Measurements from ENCODE around the gene DPEP1.

Gene DPEP1

DNA sequence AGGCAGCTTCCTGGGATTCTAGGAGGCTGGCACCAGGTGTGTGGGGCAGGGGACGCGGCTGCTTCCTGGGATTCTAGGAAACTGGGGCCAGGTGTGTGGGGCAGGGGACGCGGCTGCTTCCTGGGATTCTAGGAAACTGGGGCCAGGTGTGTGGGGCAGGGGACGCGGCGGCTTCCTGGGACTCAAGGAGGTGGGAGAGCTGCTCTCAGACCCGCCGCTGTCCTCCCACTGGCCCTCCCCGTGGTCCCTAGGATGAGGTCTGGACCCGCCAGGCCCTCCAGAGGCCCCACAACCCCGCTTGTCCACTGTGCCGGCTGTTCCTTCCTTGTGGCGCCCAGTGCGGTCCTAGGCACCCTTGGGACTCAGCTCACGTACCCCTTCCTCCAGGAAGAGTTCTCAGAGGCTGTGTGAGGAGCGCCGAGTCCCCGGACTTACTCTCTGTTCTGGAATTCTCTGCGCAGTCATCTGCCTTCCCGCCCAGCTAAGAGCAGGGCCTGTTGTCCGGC lies 565 bp downstream of the DPEP1 start:
- Histone ChIP-seq H3K9me3 (ENCODE audit: insufficient read depth, low read depth, low read length) (no peaks in the 10 kb centered on the region), H3K27ac (ENCODE audit: low read depth, low read length) (no peak overlapping the region), H3K36me3 (ENCODE audit: insufficient read depth, low read length) (no peaks in the 10 kb centered on the region), H3K9ac (ENCODE audit: low read depth, low read length) (no peak overlapping the region), H3K4me3 (ENCODE audit: low read length) (no peak overlapping the region), H3K4me1 (ENCODE audit: insufficient read depth, low read length) (no peaks in the 10 kb centered on the region), H3K27me3 (ENCODE audit: insufficient read depth, low read length) (no peaks in the 10 kb centered on the region)
- 94% methylated on average over 22 of the region's 22 CpGs for WGBS

DNA sequence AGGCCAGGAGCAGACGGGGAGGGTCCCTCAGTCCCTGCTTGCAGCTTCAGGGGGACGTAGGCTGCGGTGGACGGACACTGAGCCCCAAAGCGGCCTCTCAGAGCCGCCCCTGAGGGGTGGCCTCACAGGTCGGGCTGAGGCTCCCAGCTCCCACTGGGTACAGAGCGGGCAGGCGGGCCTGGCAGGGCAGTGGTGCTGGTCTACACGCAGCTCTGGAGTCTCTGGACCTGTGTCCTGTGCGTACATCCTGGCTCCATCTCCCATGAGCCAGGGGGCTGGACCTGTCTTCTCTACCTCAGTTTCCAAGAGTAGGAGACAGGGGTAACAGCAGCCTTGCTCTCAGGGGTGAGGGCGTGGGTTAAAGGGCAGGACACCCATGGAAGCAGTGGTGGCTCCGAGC lies 1.7 kb downstream of the DPEP1 start:
- Histone ChIP-seq H3K9ac (ENCODE audit: low read depth, low read length) (no peak overlapping the region), H3K27me3 (ENCODE audit: insufficient read depth, low read length) (no peaks in the 10 kb centered on the region), H3K9me3 (ENCODE audit: insufficient read depth, low read depth, low read length) (no peaks in the 10 kb centered on the region), H3K27ac (ENCODE audit: low read depth, low read length) (no peak overlapping the region), H3K4me3 (ENCODE audit: low read length) (no peak overlapping the region), H3K4me1 (ENCODE audit: insufficient read depth, low read length) (peaks cover 2% of the 10 kb centered on the region; the same call in 1 of the 2 replicates), H3K36me3 (ENCODE audit: insufficient read depth, low read length) (no peaks in the 10 kb centered on the region)
- 86% methylated on average over 13 of the region's 13 CpGs for WGBS

DNA sequence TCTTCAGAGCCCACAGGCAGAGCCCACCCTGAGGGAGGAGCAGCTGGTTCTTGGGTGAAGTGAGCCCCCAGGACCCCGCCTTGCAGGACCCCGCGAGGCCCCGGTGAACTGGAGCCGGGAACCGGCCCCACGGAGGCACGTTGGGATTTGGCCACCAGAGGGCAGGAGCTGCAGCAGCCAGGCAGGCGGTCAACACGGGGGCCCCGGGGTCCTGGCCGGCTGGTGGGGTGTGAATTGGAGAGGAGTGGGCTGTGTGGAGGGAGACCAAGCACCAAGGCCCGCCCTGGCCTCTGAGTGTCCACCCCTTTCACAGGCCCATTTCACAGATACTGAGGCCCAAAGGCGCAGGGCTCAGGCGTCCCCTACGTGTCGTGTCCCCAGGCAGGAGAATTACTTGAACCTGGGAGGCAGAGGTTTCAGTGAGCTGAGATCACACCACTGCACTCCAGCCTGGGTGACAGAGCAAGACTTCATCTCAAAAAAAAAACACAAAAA lies 2.2 kb downstream of the DPEP1 start:
- H3K9ac ChIP-seq (ENCODE audit: low read depth, low read length): no peak overlapping the region
- no peak overlapping the region for H3K27ac ChIP-seq (ENCODE audit: low read depth, low read length)

DNA sequence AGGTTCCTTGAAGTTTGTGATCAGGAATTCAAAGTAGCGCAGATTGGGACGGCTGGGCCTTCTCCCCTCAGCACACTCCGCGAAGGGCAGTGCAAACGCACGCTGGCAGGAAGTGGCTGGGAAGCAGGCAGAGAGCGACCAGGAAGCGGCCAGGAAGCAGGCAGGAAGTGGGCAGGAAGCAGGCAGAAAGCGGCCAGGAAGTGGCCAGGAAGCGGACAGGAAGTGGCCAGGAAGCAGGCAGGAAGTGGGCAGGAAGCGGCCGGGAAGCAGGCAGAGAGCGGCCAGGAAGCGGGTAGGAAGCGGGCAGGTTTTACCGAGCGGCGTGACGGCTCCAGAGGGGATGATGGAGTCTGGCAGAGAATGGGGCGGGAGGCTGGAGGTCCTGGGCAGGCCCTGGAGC lies 3.2 kb downstream of the DPEP1 start:
- Histone ChIP-seq H3K27me3 (ENCODE audit: insufficient read depth, low read length) (no peaks in the 10 kb centered on the region), H3K36me3 (ENCODE audit: insufficient read depth, low read length) (no peaks in the 10 kb centered on the region), H3K4me3 (ENCODE audit: low read length) (no peak overlapping the region), H3K27ac (ENCODE audit: low read depth, low read length) (no peak overlapping the region), H3K4me1 (ENCODE audit: insufficient read depth, low read length) (peaks cover 3% of the 10 kb centered on the region; the same call in 1 of the 2 replicates), H3K9ac (ENCODE audit: low read depth, low read length) (no peak overlapping the region), H3K9me3 (ENCODE audit: insufficient read depth, low read depth, low read length) (no peaks in the 10 kb centered on the region)
- 94% methylated on average over 20 of the region's 20 CpGs for whole genome bisulfite sequencing

More for the DNA sequence above, 2.2 kb downstream of the DPEP1 start:
- peaks cover 3% of the 10 kb centered on the region; the same call in 1 of the 2 replicates for H3K4me1 ChIP-seq (ENCODE audit: insufficient read depth, low read length)
- no peaks in the 10 kb centered on the region for H3K9me3 ChIP-seq (ENCODE audit: insufficient read depth, low read depth, low read length)
- WGBS: 52% methylated on average over 17 of the region's 17 CpGs
- H3K27me3 ChIP-seq (ENCODE audit: insufficient read depth, low read length): no peaks in the 10 kb centered on the region
- H3K36me3 ChIP-seq (ENCODE audit: insufficient read depth, low read length): no peaks in the 10 kb centered on the region
- H3K4me3 ChIP-seq (ENCODE audit: low read length): no peak overlapping the region

DNA sequence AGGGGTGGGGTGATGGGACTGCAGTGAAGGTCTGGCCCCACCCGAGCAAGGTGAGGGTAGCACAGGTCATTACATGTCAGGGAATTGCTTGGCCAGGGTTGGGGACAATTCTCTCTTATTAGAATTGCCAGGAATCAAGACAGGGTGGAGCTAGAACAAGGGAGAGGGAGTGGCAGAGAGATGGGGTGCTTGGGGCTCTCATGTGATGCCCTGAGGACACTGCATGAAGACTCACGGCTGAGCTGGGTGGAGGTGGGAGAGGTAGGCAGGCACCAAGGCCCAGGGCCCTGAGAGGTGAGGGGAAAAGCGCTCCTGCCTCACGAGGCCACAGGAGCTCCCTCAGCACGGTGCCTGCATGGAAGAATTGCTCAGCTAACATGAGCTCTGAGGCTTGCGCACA lies 3.6 kb downstream of the DPEP1 start:
- no peaks in the 10 kb centered on the region for H3K36me3 ChIP-seq (ENCODE audit: insufficient read depth, low read length)
- peaks cover 3% of the 10 kb centered on the region; the same call in 1 of the 2 replicates for H3K4me1 ChIP-seq (ENCODE audit: insufficient read depth, low read length)
- H3K4me3 ChIP-seq (ENCODE audit: low read length): no peak overlapping the region
- H3K9me3 ChIP-seq (ENCODE audit: insufficient read depth, low read depth, low read length): no peaks in the 10 kb centered on the region
- 73% methylated on average over 6 of the region's 6 CpGs for WGBS
- H3K9ac ChIP-seq (ENCODE audit: low read depth, low read length): no peak overlapping the region
- no peak overlapping the region for H3K27ac ChIP-seq (ENCODE audit: low read depth, low read length)
- no peaks in the 10 kb centered on the region for H3K27me3 ChIP-seq (ENCODE audit: insufficient read depth, low read length)

DNA sequence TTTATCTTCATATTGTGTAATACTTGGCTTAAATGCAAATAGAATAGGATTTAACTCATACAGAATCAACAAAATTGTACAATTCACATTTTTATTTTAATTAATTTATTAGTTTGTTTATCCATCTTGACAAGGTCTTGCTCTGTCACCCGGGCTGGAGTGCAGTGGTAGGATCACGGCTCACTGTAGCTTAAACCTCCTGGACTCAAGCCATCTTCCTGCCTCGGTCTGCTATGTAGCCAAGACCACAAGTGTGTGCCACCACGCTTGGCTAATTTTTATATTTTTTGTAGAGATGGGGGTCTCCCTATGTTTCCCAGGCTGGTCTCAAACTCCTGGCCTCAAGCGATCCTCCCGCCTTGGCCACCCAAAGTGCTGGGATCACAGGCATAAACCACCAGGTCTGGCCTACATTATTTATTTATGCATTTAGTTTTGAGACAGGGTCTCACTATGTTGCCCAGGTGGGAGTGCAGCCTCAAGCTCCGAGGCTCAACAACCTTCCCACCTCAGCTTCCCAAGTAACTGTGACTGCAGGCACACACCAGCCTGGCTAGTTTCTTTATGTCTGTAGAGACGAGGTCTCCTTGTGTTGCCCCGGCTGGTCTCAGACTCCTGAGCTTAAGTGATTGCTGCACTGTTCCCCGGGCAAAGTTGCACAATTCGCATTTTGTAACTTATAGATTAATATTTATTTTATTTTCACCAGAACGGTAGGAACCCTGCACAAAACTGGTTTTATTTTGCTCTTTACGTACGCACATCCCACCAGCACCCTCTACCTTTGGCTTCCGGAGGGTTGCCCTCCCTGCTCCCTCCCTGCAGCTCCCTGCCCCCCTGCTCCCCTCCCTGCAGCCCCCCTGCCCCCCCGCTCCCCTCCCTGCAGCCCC lies 4.9 kb downstream of the DPEP1 start:
- Histone ChIP-seq H3K9me3 (ENCODE audit: insufficient read depth, low read depth, low read length) (no peaks in the 10 kb centered on the region), H3K4me1 (ENCODE audit: insufficient read depth, low read length) (peaks cover 3% of the 10 kb centered on the region; the same call in 1 of the 2 replicates), H3K36me3 (ENCODE audit: insufficient read depth, low read length) (no peaks in the 10 kb centered on the region), H3K9ac (ENCODE audit: low read depth, low read length) (no peak overlapping the region), H3K4me3 (ENCODE audit: low read length) (no peak overlapping the region), H3K27ac (ENCODE audit: low read depth, low read length) (no peak overlapping the region), H3K27me3 (ENCODE audit: insufficient read depth, low read length) (peaks cover 4% of the 10 kb centered on the region)
- WGBS: 83% methylated on average over 13 of the region's 16 CpGs

DNA sequence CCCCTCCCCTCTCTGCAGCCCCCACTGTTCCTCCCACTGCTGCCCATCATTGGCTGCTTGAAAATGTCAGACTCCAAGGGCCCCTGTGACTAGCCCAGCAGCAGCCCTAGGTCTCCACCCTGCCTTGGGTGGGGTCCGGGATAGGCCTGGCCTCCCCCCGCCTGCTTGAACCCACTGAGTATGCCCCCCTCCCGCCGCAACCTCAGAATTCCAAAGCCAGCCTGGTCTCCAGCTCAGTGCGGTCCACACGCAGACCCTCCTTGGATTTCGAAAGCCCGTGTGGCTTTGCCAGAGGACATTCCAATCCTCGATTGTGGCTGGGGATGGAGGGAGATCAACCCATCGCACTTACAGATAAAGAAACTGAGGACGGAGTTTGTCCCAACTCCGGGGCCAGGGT lies 6.4 kb downstream of the DPEP1 start:
- no peak overlapping the region for H3K27ac ChIP-seq (ENCODE audit: low read depth, low read length)

DNA sequence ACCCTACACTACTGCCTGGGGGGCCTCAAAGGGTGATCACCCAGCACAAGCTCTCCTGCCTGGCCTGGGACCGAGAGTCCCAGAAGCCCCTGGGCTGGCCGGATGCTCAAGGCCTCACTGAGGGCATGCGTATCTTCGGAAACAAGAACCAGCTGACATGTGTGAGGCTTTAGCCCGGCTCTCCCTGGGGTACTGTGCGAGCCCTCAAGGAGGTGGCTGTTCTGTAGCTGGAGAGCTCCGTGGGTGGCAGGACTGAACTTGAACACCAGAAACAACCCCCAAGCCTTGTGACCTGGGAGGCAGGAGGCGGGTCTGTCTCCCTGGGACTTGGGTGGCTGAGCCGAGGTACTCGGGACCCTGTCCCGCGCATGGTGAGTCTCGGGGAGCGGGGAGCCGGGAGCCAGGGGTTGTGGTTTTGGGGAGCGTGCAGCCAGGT lies 7.0 kb downstream of the DPEP1 start:
- H3K9ac ChIP-seq (ENCODE audit: low read depth, low read length): no peak overlapping the region
- no peak overlapping the region for H3K4me3 ChIP-seq (ENCODE audit: low read length)
- no peak overlapping the region for H3K27ac ChIP-seq (ENCODE audit: low read depth, low read length)
- 84% methylated on average over 16 of the region's 16 CpGs for WGBS
- H3K4me1 ChIP-seq (ENCODE audit: insufficient read depth, low read length): peaks cover 3% of the 10 kb centered on the region; the same call in 1 of the 2 replicates
- H3K27me3 ChIP-seq (ENCODE audit: insufficient read depth, low read length): peaks cover 15% of the 10 kb centered on the region
- no peaks in the 10 kb centered on the region for H3K9me3 ChIP-seq (ENCODE audit: insufficient read depth, low read depth, low read length)
- H3K36me3 ChIP-seq (ENCODE audit: insufficient read depth, low read length): no peaks in the 10 kb centered on the region

More for the DNA sequence above, 6.4 kb downstream of the DPEP1 start:
- Histone ChIP-seq H3K9me3 (ENCODE audit: insufficient read depth, low read depth, low read length) (no peaks in the 10 kb centered on the region), H3K27me3 (ENCODE audit: insufficient read depth, low read length) (peaks cover 15% of the 10 kb centered on the region), H3K36me3 (ENCODE audit: insufficient read depth, low read length) (no peaks in the 10 kb centered on the region), H3K4me3 (ENCODE audit: low read length) (no peak overlapping the region), H3K9ac (ENCODE audit: low read depth, low read length) (no peak overlapping the region), H3K4me1 (ENCODE audit: insufficient read depth, low read length) (peaks cover 3% of the 10 kb centered on the region; the same call in 1 of the 2 replicates)
- 66% methylated on average over 12 of the region's 12 CpGs for WGBS

DNA sequence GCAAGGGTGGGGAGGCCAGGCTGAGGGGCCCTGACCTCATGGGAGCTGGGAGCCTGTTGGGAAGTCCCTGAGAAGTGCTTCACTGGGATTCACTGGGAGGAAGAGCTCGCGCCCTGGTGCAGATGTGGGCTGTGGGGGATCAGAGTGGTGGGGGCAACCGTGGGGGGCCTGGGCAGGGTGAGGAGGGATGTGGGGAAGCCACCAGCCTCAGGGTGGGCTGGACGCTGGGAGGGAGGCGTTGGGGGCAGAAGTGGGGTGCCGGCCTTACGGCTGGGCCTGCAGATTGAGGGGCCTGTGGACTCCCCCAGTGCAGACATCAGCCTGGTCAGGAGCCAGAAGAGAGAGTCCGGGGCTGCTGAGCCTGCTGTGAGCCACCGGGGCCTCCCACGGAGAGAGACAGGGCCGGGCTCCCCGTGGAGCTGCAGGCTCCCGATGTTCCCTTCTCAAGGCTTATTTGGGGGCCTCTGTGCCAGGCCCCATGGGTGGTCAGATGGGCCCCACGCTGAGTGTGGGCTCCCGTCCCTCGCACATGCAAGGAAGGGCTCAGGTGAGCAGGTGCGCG lies 7.8 kb downstream of the DPEP1 start:
- 88% methylated on average over 18 of the region's 18 CpGs for WGBS
- H3K36me3 ChIP-seq (ENCODE audit: insufficient read depth, low read length): no peaks in the 10 kb centered on the region
- no peak overlapping the region for H3K27ac ChIP-seq (ENCODE audit: low read depth, low read length)
- H3K27me3 ChIP-seq (ENCODE audit: insufficient read depth, low read length): peaks cover 15% of the 10 kb centered on the region
- H3K4me1 ChIP-seq (ENCODE audit: insufficient read depth, low read length): peaks cover 3% of the 10 kb centered on the region; the same call in 1 of the 2 replicates
- no peaks in the 10 kb centered on the region for H3K9me3 ChIP-seq (ENCODE audit: insufficient read depth, low read depth, low read length)
- no peak overlapping the region for H3K9ac ChIP-seq (ENCODE audit: low read depth, low read length)
- no peak overlapping the region for H3K4me3 ChIP-seq (ENCODE audit: low read length)

DNA sequence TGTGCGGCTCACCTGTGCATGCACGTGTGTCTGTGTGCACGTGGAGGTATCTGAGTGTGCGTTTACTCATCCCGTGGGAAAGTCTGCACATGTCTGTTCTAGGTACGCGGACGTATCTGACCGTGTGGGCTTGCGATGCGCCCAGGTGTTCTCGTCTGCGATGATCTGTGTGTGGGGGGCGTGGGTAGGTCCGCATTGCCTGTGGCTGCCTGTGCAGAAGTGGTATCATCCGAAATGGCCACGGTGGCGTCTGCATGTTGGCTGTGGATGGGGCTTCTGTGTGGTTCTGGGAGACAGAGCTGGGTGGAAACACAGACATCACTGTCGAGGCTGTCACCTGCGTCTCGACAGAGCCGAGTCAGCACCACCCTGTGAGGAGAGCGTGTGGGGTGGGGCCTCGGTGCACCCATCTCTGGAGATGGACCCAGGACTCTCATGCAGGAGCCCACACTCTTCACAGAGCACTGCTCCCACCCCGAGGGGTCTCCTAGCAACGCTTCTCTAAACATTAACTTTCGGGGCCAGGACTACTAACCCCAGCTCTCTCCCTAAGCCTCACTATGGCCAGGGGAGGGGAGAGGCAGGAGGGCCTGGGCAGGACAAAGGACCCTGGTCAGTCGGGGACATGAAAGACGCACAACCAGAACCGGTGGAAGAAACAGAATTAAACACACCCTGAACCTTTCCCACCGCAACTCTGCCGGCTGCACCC lies 8.4 kb downstream of the DPEP1 start:
- H3K9me3 ChIP-seq (ENCODE audit: insufficient read depth, low read depth, low read length): no peaks in the 10 kb centered on the region
- H3K27ac ChIP-seq (ENCODE audit: low read depth, low read length): no peak overlapping the region
- H3K4me3 ChIP-seq (ENCODE audit: low read length): no peak overlapping the region
- H3K9ac ChIP-seq (ENCODE audit: low read depth, low read length): no peak overlapping the region
- H3K4me1 ChIP-seq (ENCODE audit: insufficient read depth, low read length): peaks cover 3% of the 10 kb centered on the region; the same call in 1 of the 2 replicates
- WGBS: 92% methylated on average over 32 of the region's 32 CpGs
- H3K27me3 ChIP-seq (ENCODE audit: insufficient read depth, low read length): peaks cover 15% of the 10 kb centered on the region
- H3K36me3 ChIP-seq (ENCODE audit: insufficient read depth, low read length): no peaks in the 10 kb centered on the region

All from HUES64 (cell line).